ENCODE results near the gene CARS1. TPM values are rescaled to one million over a fixed set of nuclear protein-coding genes. Genes with fewer than 3 reads are reported as not detected.
"Not testable (repeated sequence)": the region's sequence is repeated elsewhere in the genome, so short reads cannot be mapped to it uniquely, and the experiment has no call there.

CARS1 gene
- total RNA-seq, 1 donor from 2014 or later: 60.7 TPM

GRCh38 chr11:3063876-3064275, 6.7 kb upstream of the CARS1 start:
- not testable (repeated sequence) for DNase-seq (ENCODE audit: low read depth)

DNA sequence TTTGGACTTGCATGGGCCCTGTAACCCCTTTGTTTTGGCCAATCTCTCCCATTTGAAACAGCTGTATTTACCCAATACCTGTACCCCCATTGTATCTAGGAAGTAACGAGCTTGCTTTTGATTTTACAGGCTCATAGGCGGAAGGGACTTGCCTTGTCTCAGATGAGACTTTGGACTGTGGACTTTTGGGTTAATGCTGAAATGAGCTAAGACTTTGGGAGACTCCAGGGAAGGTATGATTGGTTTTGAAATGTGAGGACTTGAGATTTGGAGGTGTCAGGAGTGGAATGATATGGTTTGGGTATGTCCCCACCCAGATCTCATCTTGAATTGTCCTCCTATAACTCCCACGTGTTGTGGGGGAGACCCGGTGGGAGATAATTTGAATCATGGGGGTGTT, 6.2 kb upstream of the CARS1 start:
- DNase-seq (ENCODE audit: low read depth): not testable (repeated sequence)

- DNase-seq (ENCODE audit: low read depth): no peak
Observed at GRCh38 chr11:3060436-3061025, 3.3 kb upstream of the CARS1 start.

GRCh38 chr11:3058753-3059664, 1.8 kb upstream of the CARS1 start:
- DNase-seq (ENCODE audit: low read depth): peak; percentile 49

DNA sequence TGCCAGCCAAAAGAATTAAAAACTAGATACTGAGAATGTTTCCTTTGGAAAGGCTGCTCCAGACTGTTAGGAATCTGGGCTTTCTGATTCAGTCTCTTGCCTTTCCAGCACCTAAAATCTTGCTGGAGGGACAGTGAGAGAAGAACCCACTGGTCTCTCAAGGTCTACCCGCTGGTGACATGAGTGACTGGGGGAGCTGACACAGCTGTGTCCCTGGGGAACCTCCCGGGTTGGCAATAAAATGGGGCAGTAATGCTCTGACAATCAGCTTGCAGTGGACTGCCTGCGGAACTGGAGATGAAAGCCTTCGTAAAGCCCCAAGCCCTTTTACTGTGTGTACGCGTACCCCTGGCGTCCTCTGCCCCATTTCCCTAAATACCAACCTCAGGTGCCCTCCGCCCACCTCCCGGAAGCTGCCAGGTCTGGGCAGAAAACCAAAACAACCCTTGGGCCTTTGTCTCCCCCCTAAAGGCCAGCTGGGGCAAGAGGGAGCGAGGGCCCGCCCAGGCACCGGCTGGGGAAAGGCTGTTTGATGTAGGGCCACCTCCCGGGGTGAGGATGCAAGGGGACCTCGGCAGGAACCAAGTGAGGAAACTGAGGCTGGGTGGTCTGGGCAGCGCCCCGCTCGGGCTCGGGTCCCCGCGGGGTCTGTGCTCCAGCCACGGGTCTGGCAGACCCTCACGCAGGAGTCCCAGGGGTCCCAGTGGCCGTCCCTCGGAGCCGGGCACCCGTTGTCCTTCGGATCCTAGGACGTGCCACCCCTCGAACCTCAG, 741 bp downstream of the CARS1 start:
- DNase-seq (ENCODE audit: low read depth): peak; percentile 47

- DNase-seq (ENCODE audit: low read depth): no peak
Observed at GRCh38 chr11:3055891-3056290, 1.3 kb downstream of the CARS1 start.

DNA sequence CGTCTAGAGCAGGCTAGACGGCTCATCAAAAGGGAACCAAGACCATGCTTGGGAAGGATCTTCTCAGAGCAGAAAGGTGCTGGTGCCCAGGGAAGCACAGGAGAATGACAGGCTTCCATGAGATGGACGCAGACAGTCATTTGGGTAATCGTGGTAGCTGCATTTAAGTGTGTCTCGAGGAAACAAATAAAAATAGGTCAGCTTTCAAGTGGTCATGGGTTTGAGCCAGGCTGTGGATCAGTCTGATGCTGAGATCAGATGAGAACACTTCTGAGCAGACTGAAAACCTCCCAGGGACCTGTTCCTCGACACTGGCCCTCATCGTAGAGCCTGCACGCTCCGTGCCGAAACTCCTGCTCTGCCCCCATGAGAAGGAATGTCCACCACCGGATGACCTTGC, 4.7 kb downstream of the CARS1 start:
- DNase-seq (ENCODE audit: low read depth): no peak

DNA sequence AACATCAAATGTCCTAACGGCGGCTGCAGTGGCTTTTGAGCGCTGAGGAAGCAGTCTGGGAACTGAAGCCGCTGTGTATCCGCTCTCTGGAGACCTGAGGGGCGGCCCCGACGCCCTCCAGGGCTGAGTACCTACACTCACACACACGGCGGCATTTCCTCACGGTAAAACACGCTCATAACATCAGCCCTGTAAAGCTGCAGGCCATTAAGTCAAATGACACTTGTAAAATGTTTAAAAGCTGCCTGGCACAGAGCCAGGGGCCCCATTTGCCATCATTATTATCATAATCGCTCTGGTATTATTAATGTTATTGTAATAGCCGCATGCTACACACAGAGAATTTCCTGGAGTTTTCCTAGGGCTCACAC, 5.1 kb downstream of the CARS1 start:
- DNase-seq (ENCODE audit: low read depth): no peak

- no peak for DNase-seq (ENCODE audit: low read depth)
Observed at GRCh38 chr11:3051196-3052108, 5.8 kb downstream of the CARS1 start.

DNA sequence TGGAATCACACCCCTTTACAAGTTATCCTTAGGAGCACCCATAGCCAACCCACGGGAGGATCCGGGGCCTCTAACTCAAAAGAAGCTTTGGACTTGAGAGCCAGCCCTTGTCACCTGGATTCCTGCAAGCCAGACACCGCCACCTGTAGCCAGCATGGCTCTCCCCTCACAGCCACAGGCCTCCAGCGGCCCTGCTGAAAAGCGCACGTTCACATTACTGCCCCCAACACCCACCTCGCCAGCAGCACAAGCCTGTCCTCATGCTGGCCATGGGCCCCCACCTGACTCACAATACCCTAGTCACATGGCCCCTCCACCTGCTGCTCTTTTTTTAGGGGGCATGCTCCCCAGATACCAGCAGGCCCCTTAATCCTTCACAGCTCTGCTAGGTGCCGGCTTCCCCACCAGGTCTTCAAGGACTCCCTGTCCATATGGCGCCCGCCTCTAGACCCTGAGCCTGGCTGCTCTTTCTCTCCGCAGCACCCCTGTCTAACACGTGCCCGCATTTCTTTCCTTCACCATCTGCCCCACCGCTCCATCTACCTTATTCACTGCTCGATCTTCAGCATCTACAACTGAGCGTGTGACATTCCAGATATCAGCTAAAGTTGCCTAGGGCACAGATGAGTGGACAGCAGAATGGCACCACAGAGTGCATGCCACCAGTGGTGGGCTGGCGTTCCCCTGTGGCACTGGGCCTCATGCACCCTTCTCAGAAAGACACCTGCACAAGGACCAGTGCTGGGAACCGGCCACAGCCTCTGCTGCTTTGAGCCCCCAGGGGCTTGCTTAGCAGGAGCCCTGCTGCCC, 6.6 kb downstream of the CARS1 start:
- DNase-seq (ENCODE audit: low read depth): no peak

GRCh38 chr11:3049430-3050243, 7.6 kb downstream of the CARS1 start:
- peak; percentile 99 for DNase-seq (ENCODE audit: low read depth)

- DNase-seq (ENCODE audit: low read depth): no peak
Observed at GRCh38 chr11:3047637-3048036, 9.6 kb downstream of the CARS1 start.

GRCh38 chr11:3046641-3047040, 10.6 kb downstream of the CARS1 start:
- DNase-seq (ENCODE audit: low read depth): peak; percentile 79

DNA sequence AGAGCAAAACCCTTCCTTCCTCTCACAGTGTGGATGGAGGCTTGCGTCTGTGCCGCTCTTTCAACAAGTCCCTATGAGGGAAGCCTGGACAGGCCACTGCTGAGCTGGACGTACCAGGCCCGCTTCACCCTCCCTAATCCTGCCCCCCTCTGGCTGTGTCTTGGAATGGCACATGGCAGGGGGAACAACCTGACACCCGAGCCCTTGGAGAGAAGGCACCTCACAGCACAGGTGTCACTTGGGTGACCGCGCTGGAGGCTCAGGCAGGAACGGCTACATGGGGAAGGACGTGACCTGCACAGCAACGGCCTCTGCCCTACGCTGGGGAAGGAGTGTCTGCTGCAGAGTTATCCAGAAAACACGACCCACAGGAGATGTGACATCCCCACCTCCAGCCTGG, 11.0 kb downstream of the CARS1 start:
- no peak for DNase-seq (ENCODE audit: low read depth)

DNA sequence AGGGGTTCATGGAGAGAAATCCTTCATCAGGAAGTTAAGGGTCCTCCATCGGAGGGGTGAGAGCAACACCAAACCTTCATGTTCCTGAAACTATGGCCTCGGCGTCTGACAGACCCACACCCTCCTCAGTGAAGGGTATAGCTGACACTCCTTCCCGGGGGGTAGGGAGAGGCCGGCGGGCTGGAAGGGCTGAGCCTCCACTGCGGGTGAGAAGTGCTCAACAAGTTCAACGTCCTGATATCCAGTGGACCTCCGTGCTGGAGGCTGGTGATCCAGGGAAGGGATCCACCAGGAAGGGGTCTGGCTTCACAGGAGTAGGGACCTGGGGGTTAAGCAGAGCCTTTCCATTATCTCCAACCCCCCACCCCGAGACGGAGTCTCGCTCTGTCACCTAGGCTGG, 12.3 kb downstream of the CARS1 start:
- no peak for DNase-seq (ENCODE audit: low read depth)

DNA sequence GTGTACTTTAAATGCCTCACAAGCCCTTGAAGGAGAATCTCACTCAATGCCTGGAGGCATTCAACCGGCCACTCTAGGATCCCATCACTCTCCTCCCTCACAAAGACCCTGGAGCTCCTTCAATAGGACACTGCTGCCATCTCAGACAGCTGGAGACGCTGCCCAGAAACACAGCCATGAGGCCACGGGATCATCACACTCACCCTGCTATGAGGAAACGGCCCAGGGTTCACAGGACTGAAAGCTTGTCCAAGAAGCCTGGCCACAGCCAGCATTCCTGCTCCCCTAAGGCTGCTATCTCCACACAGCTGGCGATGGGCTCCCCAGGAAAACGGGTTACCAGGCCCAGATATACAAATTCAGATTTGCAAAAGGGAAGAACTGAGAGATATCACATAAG, 13.2 kb downstream of the CARS1 start:
- DNase-seq (ENCODE audit: low read depth): peak; percentile 72

DNA sequence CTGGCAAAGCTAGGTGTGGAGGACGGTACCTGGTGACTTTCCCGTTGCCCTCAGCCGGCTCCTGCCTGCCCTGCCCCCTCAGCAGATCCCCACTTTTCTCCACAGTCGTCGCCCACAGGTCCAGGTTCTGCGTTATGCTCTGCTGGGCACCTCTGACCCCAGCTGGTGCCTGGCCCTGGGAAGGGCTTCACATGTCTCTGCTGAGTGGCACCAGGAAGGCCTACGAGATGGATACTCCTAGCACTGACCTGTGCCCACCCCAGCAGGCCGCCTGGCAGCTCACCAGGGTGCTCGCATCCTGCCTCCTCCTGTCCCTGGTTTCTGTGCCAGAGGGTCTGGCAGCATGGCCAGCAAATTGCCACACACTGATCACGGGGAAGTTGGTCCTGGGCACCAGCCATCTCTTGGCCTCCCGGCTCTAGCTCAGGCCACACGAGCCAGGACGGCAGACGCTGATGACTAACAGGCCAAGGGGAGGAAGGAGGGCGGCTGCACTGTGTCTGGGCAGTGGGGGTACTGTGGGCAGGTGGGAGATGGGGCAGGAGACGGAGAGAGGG, 13.8 kb downstream of the CARS1 start:
- peak; percentile 61 for DNase-seq (ENCODE audit: low read depth)

- DNase-seq (ENCODE audit: low read depth): no peak
Observed at GRCh38 chr11:3042496-3043314, 14.5 kb downstream of the CARS1 start.

All from myocyte (in vitro differentiated cells).